Skeletal muscle satellite cell (primary cell): ENCODE results near the gene KHDC4.

Source experiments
- H3K27me3 ChIP-seq: 2 replicates; pipeline ENCODE4 v1.7.0; 2013; ENCODE audit warnings: low read length; ENCODE audit not compliant: control insufficient read depth, insufficient read depth
- H3K36me3 ChIP-seq: 2 replicates; pipeline ENCODE4 v1.7.0; 2013; ENCODE audit warnings: mild to moderate bottlenecking, control low read depth, low read length; ENCODE audit not compliant: insufficient read depth
- H3K4me1 ChIP-seq: 2 replicates; pipeline ENCODE4 v1.7.0; 2013; ENCODE audit warnings: low read length; ENCODE audit not compliant: control insufficient read depth, insufficient read depth
- H3K4me2 ChIP-seq: 2 replicates; pipeline ENCODE4 v1.7.0; 2013; ENCODE audit warnings: mild to moderate bottlenecking, low read length
- H3K4me3 ChIP-seq: 2 replicates; pipeline ENCODE4 v1.7.0; 2013; ENCODE audit warnings: low read length
- H3K9ac ChIP-seq: 2 replicates; pipeline ENCODE4 v1.7.0; 2013; ENCODE audit warnings: mild to moderate bottlenecking, low read depth, low read length, moderate library complexity
- H3K9me3 ChIP-seq: replicated peaks from 2 replicates; pipeline ENCODE4 v1.7.0; 2013; ENCODE audit warnings: mild to moderate bottlenecking, control low read depth, low read length

KHDC4 gene

DNA sequence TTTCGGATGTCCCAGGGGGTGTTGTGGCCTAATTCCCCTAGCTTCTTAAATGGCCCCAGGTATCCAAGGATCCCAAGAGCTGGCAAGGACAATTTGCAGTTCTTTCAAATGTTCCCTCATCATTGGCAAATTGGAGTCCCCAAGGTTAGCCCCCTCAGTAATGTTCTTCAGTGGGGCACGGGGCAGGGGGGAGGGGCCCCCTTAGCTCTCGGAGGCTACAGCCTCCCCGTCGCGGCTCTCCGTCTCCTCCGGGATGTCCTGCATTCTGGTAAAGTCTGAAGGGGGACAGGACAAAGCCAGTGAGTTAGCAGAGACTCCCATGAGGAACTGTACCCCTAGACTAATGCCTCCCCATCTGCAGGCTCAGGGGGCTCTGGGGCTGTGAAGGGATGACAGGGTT lies 13.5 kb upstream of the KHDC4 start:
- Histone ChIP-seq H3K4me2 (no peak overlapping the region), H3K9me3 (no peaks in the 10 kb centered on the region), H3K4me1 (no peaks in the 10 kb centered on the region), H3K36me3 (peaks cover 67% of the 10 kb centered on the region), H3K9ac (no peak overlapping the region), H3K27me3 (no peaks in the 10 kb centered on the region), H3K4me3 (no peak overlapping the region)

DNA sequence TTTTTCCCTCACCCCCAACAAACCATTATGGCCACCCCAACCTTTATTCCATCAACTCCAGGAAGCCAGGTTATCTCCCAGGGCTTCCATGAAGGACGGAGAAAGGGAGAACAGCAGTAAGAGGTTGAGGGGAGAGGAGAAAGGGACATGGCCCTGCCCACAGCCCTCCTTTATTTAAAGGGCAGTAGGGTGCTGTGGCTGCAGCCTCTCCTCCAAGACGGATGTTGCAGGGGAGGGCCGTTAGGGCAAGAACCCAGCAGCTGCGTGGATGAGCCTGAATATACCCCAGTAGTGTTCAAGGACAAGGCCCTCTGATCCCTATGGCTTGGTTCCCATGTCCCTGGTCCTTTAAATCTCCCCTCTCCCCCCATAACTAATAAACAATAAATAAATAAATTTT lies 13.1 kb upstream of the KHDC4 start:
- Histone ChIP-seq H3K36me3 (peaks cover 62% of the 10 kb centered on the region), H3K9ac (no peak overlapping the region), H3K4me3 (no peak overlapping the region), H3K27me3 (no peaks in the 10 kb centered on the region), H3K9me3 (no peaks in the 10 kb centered on the region), H3K4me1 (peaks cover 2% of the 10 kb centered on the region), H3K4me2 (no peak overlapping the region)

DNA sequence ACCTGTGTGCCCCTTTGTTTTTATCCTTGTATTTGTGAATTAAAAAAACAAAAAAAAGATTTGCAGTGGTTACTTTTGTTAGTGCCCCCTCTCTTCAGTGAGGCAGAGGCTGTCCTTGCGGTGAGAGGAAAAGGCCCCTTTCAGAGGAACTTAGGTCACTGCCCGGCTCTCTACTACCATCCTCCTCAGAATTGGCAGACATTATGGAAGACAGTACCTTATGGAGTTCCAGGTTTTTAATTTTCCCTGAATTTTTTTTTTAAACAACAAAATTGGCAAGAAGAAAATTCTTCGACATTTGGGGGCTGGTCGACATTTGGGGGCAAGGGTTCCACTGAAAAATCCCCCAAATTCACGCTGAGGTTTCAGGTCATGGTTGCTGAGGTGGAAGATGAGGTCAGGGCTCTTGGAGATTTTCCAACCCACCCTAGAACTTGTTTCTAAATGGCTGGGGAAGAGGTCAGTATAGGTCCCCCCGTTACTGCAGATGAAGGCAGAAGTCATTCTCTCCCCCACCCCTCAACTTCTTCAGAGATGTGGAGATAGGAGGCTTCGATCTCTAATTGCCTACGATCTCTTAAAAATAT lies 12.5 kb upstream of the KHDC4 start:
- H3K36me3 ChIP-seq = peaks cover 56% of the 10 kb centered on the region

DNA sequence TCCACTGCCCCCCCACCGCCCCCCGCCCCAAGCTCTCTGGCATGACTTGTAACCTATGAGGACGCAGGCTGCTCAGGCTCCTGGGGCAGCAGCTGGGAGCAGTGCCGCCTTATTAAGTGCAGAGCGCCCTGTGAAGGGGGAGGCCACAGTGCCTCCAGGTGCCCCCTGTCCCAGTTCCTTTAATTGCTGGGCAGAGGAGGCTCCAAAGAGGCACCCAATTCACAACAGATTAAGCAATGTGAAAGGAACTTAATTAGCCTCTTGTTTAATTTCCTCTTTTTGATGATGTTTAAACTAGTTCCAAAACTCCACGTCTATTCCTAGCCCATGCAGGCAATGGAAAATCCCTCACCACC lies 10.2 kb upstream of the KHDC4 start:
- Histone ChIP-seq H3K27me3 (no peaks in the 10 kb centered on the region), H3K4me1 (peaks cover 23% of the 10 kb centered on the region), H3K4me2 (no peak overlapping the region), H3K9me3 (no peaks in the 10 kb centered on the region), H3K9ac (no peak overlapping the region), H3K36me3 (peaks cover 37% of the 10 kb centered on the region), H3K4me3 (no peak overlapping the region)

More for the DNA sequence above, 12.5 kb upstream of the KHDC4 start:
- Histone ChIP-seq H3K4me1 (peaks cover 7% of the 10 kb centered on the region), H3K9me3 (no peaks in the 10 kb centered on the region), H3K9ac (no peak overlapping the region), H3K27me3 (no peaks in the 10 kb centered on the region), H3K4me2 (no peak overlapping the region), H3K4me3 (no peak overlapping the region)

DNA sequence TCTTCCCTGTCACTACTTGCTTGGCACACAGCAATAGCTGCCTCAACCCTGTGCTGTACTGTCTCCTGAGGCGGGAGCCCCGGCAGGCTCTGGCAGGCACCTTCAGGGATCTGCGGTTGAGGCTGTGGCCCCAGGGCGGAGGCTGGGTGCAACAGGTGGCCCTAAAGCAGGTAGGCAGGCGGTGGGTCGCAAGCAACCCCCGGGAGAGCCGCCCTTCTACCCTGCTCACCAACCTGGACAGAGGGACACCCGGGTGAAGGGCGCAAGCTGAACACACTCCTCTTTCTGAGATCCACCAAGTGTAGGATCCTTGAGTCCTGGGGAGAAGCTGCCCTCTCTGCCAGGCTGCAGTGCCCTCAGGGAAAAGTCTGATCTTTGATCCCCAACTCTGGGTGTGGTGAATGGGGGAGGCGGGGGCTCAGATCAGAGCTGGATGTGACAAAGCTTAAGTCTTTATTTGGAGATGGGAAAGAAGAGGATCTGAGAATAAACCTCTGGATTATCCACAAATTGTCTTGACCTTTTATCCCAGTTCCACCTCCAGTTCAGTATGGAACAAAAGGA lies 8.4 kb upstream of the KHDC4 start:
- H3K9me3 ChIP-seq = no peaks in the 10 kb centered on the region
- H3K4me1 ChIP-seq = peaks cover 23% of the 10 kb centered on the region
- H3K36me3 ChIP-seq = peaks cover 23% of the 10 kb centered on the region

DNA sequence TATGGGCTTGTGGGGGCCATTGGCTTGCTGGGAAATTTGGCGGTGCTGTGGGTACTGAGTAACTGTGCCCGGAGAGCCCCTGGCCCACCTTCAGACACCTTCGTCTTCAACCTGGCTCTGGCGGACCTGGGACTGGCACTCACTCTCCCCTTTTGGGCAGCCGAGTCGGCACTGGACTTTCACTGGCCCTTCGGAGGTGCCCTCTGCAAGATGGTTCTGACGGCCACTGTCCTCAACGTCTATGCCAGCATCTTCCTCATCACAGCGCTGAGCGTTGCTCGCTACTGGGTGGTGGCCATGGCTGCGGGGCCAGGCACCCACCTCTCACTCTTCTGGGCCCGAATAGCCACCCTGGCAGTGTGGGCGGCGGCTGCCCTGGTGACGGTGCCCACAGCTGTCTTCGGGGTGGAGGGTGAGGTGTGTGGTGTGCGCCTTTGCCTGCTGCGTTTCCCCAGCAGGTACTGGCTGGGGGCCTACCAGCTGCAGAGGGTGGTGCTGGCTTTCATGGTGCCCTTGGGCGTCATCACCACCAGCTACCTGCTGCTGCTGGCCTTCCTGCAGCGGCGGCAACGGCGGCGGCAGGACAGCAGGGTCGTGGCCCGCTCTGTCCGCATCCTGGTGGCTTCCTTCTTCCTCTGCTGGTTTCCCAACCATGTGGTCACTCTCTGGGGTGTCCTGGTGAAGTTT lies 7.8 kb upstream of the KHDC4 start:
- Histone ChIP-seq H3K4me1 (peaks cover 23% of the 10 kb centered on the region), H3K27me3 (no peaks in the 10 kb centered on the region), H3K4me2 (peak overlapping the region; percentile 19), H3K9ac (no peak overlapping the region), H3K4me3 (no peak overlapping the region), H3K36me3 (peaks cover 16% of the 10 kb centered on the region), H3K9me3 (no peaks in the 10 kb centered on the region)

More for the DNA sequence above, 8.4 kb upstream of the KHDC4 start:
- Histone ChIP-seq H3K27me3 (no peaks in the 10 kb centered on the region), H3K4me3 (no peak overlapping the region), H3K9ac (no peak overlapping the region), H3K4me2 (no peak overlapping the region)

DNA sequence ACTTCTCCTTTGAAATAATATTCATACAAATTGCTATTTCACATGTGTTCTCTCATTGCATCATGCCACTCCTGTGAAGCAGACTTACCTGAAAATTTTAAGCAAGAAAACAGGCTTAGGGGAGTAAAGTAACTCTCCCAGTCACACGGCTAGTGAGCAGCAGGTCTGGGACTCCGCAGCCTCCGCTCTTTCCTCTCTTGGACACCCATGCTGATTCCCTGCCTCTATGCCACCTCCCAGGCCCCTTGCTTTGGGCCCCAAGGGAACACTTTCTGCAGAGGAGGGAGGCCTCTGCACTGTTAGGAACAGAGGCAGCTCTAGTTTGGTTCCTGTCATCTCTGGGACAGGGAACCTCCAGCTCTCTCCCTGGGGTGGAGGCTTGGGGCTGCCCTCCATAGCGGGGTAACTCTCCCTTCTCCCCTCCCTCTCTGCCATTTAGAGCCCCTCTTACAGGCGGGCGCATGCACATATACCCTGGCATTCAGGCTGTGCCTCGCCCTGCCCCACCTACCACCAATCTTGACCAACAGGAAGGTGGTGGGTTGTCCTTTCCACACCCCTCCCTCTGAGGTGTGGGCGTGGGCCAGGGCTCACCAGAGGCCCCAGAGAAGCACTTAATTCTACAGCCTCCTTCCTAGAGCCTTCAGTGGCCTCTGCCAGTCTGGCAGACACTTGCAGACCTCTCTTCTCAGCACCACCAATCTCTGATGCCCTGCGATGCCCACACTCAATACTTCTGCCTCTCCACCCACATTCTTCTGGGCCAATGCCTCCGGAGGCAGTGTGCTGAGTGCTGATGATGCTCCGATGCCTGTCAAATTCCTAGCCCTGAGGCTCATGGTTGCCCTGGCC lies 7.0 kb upstream of the KHDC4 start, which contains the start of gene RXFP4:
TSS of gene RXFP4 (plus strand) at position 646 of the 852 bp plus-strand sequence. CDS start at position 718, 72 bp downstream.
- Histone ChIP-seq H3K4me3 (no peak within 1 kb of the TSS), H3K36me3 (peaks cover 8% of the 10 kb centered on the region), H3K27me3 (no peaks in the 10 kb centered on the region), H3K4me2 (peak within 1 kb of the TSS; percentile 19), H3K9ac (no peak within 1 kb of the TSS), H3K4me1 (peaks cover 23% of the 10 kb centered on the region), H3K9me3 (no peaks in the 10 kb centered on the region)

DNA sequence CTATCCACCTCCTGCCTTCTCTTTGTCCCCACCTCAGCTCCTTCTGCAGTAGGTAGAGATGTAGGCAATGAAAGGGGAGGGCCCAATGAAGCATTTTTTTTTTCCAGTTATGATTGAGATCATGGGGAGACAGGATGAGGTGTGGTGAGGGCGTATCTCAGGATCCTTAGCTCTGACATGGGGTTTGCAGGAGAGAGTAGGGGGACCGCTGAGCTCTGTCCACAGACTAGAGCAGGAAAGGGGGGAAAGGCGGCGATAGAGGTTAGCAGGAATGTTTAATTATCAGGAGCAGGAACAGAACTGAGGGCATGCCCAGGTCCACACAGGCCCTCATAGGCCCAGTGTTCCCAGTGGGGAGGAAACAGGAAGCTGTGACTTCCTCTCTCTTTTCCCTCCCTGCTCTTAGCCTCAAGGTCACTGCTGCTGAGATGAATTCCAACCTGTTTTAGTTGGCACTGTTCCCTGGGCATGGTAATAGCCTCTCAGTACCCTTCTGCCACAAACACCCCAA lies 6.3 kb upstream of the KHDC4 start:
- Histone ChIP-seq H3K9me3 (no peaks in the 10 kb centered on the region), H3K9ac (no peak overlapping the region), H3K4me2 (no peak overlapping the region), H3K4me3 (no peak overlapping the region), H3K27me3 (no peaks in the 10 kb centered on the region), H3K36me3 (peaks cover 3% of the 10 kb centered on the region), H3K4me1 (peaks cover 23% of the 10 kb centered on the region)

DNA sequence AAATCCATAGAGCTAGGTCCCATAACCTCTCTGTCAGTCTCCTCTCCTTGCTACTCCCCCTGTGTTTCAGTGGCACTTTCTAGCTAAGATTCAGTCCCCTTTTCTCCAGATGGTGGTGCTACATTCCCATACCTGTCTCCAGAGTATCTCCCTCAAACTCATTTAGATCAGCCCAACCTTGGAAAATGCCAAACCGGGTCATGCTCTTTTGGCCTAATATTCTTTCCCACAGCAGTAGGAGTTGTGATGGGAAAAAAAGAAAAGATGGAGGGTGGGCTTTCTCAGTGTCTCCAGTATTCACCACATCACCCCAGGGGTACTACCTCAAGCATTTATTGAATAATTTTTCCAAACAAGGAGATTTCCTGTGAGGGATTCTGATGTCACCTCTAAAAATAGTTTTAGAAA lies 4.0 kb upstream of the KHDC4 start:
- Histone ChIP-seq H3K36me3 (peaks cover 3% of the 10 kb centered on the region), H3K4me1 (peaks cover 26% of the 10 kb centered on the region), H3K9me3 (no peaks in the 10 kb centered on the region), H3K27me3 (no peaks in the 10 kb centered on the region), H3K4me2 (no peak overlapping the region), H3K4me3 (no peak overlapping the region), H3K9ac (no peak overlapping the region)

DNA sequence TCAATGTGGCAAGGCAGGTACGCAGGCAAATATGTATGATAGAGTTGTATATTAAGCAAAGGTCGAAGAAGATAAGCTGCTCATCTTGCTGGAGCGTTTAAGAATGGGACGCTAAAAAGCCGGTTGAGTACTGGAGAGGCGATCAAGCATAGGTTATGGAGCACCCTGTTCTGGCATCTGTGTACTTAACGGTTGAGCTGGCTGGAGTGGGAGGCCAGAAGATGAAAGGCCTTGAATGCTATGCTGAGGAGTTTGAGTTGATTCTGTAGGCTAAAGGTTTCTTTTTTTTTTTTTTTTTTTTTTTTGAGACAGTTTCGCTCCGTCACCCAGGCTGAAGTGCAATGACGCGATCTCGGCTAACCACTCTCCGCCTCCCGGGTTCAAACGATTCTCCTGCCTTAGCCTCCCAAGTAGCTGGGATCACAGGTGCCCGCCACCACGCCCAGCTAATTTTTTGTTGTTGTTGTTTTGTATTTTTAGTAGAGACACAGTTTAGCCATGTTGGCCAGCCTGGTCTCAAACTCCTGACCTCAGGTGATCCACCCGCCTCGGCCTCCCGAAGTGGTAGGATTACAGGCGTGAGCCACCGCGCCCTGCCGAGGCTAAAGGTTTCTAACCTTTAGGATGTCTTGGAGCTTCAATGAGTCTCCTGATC lies 850 bp upstream of the KHDC4 start:
- Histone ChIP-seq H3K9ac (peak overlapping the region; percentile 94), H3K4me3 (peak overlapping the region; percentile 82), H3K4me2 (peak overlapping the region; percentile 81), H3K36me3 (peaks cover 34% of the 10 kb centered on the region), H3K4me1 (peaks cover 33% of the 10 kb centered on the region), H3K9me3 (no peaks in the 10 kb centered on the region), H3K27me3 (no peaks in the 10 kb centered on the region)
